Liver (tissue), 9 donors: ENCODE measurements around the gene ST3GAL4. TPM values are rescaled to one million over a fixed set of nuclear protein-coding genes. Genes with fewer than 3 reads are reported as not detected.

Source experiments
- DNase-seq: peaks from one replicate; pipeline ENCODE4 v3.0.0-alpha.2; 2017; ENCODE audit warnings: low spot score
- H3K27ac ChIP-seq, 2 donors: one replicate each; pipeline ENCODE4 v1.7.0; 2013; ENCODE audit warnings: inconsistent platforms in 2 of 2, low read length in 2 of 2, control low read depth in 1 of 2, low read depth in 1 of 2, mild to moderate bottlenecking in 1 of 2
- H3K27me3 ChIP-seq, 4 donors: one replicate each; pipeline versions ENCODE4 v1.6.1 to v1.7.0; 2013; ENCODE audit warnings: low read length in 3 of 4, inconsistent platforms in 1 of 4, mild to moderate bottlenecking in 1 of 4, moderate library complexity in 1 of 4; ENCODE audit not compliant: control insufficient read depth in 4 of 4, insufficient read depth in 4 of 4
- H3K36me3 ChIP-seq, 4 donors: one replicate each; pipeline versions ENCODE4 v1.6.1 to v1.7.0; 2013; ENCODE audit warnings: low read length in 3 of 4, mild to moderate bottlenecking in 3 of 4, low read depth in 1 of 4, moderate library complexity in 1 of 4; ENCODE audit not compliant: control insufficient read depth in 4 of 4, insufficient read depth in 3 of 4
- H3K4me1 ChIP-seq, 4 donors: one replicate each; pipeline versions ENCODE4 v1.6.1 to v1.7.0; 2013; ENCODE audit warnings: low read length in 3 of 4, mild to moderate bottlenecking in 3 of 4, moderate library complexity in 1 of 4; ENCODE audit not compliant: control insufficient read depth in 4 of 4, insufficient read depth in 4 of 4
- H3K4me3 ChIP-seq, 3 donors: one replicate each; pipeline versions ENCODE4 v1.6.1 to v1.7.0; 2013; ENCODE audit warnings: low read length in 3 of 3, control low read depth in 1 of 3, low read depth in 1 of 3, mild to moderate bottlenecking in 1 of 3
- H3K9ac ChIP-seq, 2 donors: one replicate each; pipeline ENCODE4 v1.7.0; 2013; ENCODE audit warnings: low read length in 2 of 2, mild to moderate bottlenecking in 2 of 2, moderate library complexity in 2 of 2, control low read depth in 1 of 2, low read depth in 1 of 2
- H3K9me3 ChIP-seq, 4 donors: one replicate each; pipeline versions ENCODE4 v1.6.1 to v1.7.0; 2013; ENCODE audit warnings: low read length in 3 of 4; ENCODE audit not compliant: control insufficient read depth in 4 of 4
- EGR1 ChIP-seq, 2 donors: IDR thresholded peaks; 2 replicates each; pipeline ENCODE4 v1.6.1; 2016 to 2018; ENCODE audit warnings: antibody characterized with exemption in 2 of 2, low read depth in 2 of 2
- FOXA1 ChIP-seq: IDR thresholded peaks from 2 replicates; pipeline ENCODE4 v1.6.1; 2016; ENCODE audit warnings: antibody characterized with exemption
- FOXA2 ChIP-seq: IDR thresholded peaks from 2 replicates; pipeline ENCODE4 v1.6.1; 2016; ENCODE audit warnings: antibody characterized with exemption
- GABPA ChIP-seq, 2 donors: IDR thresholded peaks in 1 of 2; conservative IDR thresholded peaks in 1 of 2; 2 replicates each; pipeline ENCODE4 v1.6.1; 2016; ENCODE audit warnings: antibody characterized with exemption in 2 of 2, mild to moderate bottlenecking in 1 of 2, moderate library complexity in 1 of 2
- HNF4A ChIP-seq, 2 donors: conservative IDR thresholded peaks; 2 replicates each; pipeline ENCODE4 v1.6.1; 2016; ENCODE audit warnings: antibody characterized with exemption in 2 of 2, mild to moderate bottlenecking in 2 of 2
- HNF4G ChIP-seq: IDR thresholded peaks from 2 replicates; pipeline ENCODE4 v1.6.1; 2016; ENCODE audit warnings: antibody characterized with exemption
- JUND ChIP-seq, 2 donors: IDR thresholded peaks; 2 replicates each; pipeline ENCODE4 v1.6.1; 2016; ENCODE audit warnings: antibody characterized with exemption in 2 of 2
- NR2F2 ChIP-seq: IDR thresholded peaks from 2 replicates; pipeline ENCODE4 v1.6.1; 2016; ENCODE audit warnings: antibody characterized with exemption
- RAD21 ChIP-seq, 2 donors: IDR thresholded peaks; 2 replicates each; pipeline ENCODE4 v1.6.1; 2016; ENCODE audit warnings: antibody characterized with exemption in 2 of 2, mild to moderate bottlenecking in 2 of 2
- RXRA ChIP-seq, 2 donors: IDR thresholded peaks; 2 replicates each; pipeline ENCODE4 v1.6.1; 2017 to 2018; ENCODE audit warnings: antibody characterized with exemption in 2 of 2, mild to moderate bottlenecking in 1 of 2
- SP1 ChIP-seq: IDR thresholded peaks from 2 replicates; pipeline ENCODE4 v1.6.1; 2018; ENCODE audit warnings: antibody characterized with exemption, mild to moderate bottlenecking
- TAF1 ChIP-seq: conservative IDR thresholded peaks from 2 replicates; pipeline ENCODE4 v1.6.1; 2016; ENCODE audit warnings: antibody characterized with exemption, mild to moderate bottlenecking
- YY1 ChIP-seq: IDR thresholded peaks from 2 replicates; pipeline ENCODE4 v1.6.1; 2016; ENCODE audit warnings: antibody characterized with exemption, mild to moderate bottlenecking
- WGBS: extraction: QIAGEN DNeasy Blood & Tissue Kit; methylation state at CpG from one replicate; pipeline ENCODE4 v1.1.7; 2013; 5-methylcytosine and 5-hydroxymethylcytosine counted together
- polyA plus RNA-seq, 2 donors: library from polyadenylated mRNA; stranded (reverse) in 1 of 2; unstranded in 1 of 2; fragments of 200-250 nt in 1 of 2; fragments of >200 nt in 1 of 2; fragmentation: Nextera tagmentation in 1 of 2; extraction: Ambion mirVana in 1 of 2; gene quantifications; one replicate each; pipeline versions ENCODE4 v1.2.1 to v1.2.3, GENCODE V29; 2013 to 2015
- total RNA-seq, 2 donors: library from RNA; depleted of rRNA; stranded (reverse); fragments of >200 nt; gene quantifications; one replicate each; pipeline ENCODE4 v1.2.3, GENCODE V29; 2014
- TF ChIP-seq, protein P1 (sequence below): IDR thresholded peaks from 2 replicates; pipeline ENCODE4 v1.6.1; 2016; ENCODE audit warnings: antibody characterized with exemption
- TF ChIP-seq, protein P2 (sequence below): fragments of 150-350 bp; IDR thresholded peaks from 2 replicates; pipeline ENCODE4 v1.5.1; 2017; ENCODE audit warnings: improper control_type of control experiment, low read depth, low read length; ENCODE audit not compliant: missing input control
- TF ChIP-seq, protein P3 (sequence below): IDR thresholded peaks from 2 replicates; pipeline ENCODE4 v1.6.1; 2016; ENCODE audit warnings: antibody characterized with exemption
- TF ChIP-seq, protein P4 (sequence below): IDR thresholded peaks from 2 replicates; pipeline ENCODE4 v1.6.1; 2016; ENCODE audit warnings: antibody characterized with exemption
- donor health status: healthy.
- donor health status: healthy.
- donor health status: healthy.
- donor health status: healthy.
- donor health status: healthy.

The ST3GAL4 gene
- total and polyA plus RNA-seq, 4 donors: 4.5 to 18.4 (median 10.6) TPM

DNA sequence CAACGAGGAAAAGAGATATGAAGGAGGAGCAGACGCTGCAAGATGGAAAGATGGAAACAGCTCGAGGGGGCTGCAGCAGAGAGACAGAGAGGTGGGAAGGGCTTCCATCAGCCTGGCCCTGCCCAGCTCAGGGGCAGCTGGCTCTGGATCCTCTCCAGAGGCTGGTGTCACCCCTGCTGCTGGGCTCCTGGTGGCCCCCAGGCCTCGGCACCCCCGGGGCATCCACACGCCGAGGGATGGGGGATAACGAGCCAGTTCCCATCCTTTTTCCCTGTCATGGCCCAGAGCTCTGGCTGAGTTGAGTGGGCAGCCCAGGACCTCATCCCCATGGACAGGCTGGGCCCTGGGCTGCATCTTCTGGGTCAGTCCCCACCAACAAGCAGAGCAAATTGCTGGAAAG, 102.3 kb downstream of the ST3GAL4 start (continued):
- TF ChIP-seq GABPA (IDR thresholded peaks at IDR 0.05 in 1 of 2, conservative IDR thresholded peaks at IDR 0.05 in 1 of 2) (no peak), FOXA1 (no peak), FOXA2 (no peak)

DNA sequence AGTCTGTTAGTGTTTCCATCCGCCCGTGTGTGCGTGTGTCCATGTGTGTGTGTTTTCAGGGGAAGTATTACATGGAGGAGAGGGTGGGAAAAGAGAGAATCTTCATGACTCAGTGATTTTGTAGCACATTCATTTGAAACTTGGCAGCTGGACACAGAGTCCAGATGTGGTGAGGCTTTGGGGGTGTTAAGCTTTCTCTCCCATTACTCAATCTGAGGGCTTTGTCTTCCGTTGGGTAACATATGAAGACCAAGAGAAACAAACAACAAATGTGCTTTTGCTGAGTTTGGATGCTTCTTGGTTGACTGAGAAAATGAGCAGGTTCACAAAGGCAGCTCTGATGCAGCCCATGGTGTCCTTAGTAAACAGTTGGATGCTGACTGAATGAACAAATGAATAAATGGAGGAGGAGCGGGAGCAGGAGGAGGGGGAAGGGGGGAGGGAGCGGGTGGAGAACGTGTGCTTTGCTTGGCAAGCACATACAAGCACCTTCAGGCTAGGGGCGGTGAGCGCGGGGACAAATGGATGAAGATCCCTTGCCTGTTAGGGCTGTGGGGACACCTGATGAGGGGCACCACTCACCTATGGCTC, 104.3 kb downstream of the ST3GAL4 start:
- H3K36me3 ChIP-seq: no peaks in the 10 kb centered on the region
- H3K27me3 ChIP-seq: no peaks in the 10 kb centered on the region
- TF ChIP-seq HNF4G (no peak), YY1 (no peak), FOXA1 (no peak), NR2F2 (no peak)
- TF ChIP-seq, protein P1, sequence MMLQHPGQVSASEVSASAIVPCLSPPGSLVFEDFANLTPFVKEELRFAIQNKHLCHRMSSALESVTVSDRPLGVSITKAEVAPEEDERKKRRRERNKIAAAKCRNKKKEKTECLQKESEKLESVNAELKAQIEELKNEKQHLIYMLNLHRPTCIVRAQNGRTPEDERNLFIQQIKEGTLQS: no peak
- TF ChIP-seq, protein P2, sequence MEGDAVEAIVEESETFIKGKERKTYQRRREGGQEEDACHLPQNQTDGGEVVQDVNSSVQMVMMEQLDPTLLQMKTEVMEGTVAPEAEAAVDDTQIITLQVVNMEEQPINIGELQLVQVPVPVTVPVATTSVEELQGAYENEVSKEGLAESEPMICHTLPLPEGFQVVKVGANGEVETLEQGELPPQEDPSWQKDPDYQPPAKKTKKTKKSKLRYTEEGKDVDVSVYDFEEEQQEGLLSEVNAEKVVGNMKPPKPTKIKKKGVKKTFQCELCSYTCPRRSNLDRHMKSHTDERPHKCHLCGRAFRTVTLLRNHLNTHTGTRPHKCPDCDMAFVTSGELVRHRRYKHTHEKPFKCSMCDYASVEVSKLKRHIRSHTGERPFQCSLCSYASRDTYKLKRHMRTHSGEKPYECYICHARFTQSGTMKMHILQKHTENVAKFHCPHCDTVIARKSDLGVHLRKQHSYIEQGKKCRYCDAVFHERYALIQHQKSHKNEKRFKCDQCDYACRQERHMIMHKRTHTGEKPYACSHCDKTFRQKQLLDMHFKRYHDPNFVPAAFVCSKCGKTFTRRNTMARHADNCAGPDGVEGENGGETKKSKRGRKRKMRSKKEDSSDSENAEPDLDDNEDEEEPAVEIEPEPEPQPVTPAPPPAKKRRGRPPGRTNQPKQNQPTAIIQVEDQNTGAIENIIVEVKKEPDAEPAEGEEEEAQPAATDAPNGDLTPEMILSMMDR: no peak
- H3K27ac ChIP-seq: no peak overlapping the region
- no peaks in the 10 kb centered on the region for H3K4me1 ChIP-seq
- DNase-seq: no peak
- 78% methylated on average over 10 of the region's 10 CpGs for WGBS
- H3K4me3 ChIP-seq: no peak overlapping the region
- H3K9me3 ChIP-seq: no peaks in the 10 kb centered on the region
- no peak overlapping the region for H3K9ac ChIP-seq

DNA sequence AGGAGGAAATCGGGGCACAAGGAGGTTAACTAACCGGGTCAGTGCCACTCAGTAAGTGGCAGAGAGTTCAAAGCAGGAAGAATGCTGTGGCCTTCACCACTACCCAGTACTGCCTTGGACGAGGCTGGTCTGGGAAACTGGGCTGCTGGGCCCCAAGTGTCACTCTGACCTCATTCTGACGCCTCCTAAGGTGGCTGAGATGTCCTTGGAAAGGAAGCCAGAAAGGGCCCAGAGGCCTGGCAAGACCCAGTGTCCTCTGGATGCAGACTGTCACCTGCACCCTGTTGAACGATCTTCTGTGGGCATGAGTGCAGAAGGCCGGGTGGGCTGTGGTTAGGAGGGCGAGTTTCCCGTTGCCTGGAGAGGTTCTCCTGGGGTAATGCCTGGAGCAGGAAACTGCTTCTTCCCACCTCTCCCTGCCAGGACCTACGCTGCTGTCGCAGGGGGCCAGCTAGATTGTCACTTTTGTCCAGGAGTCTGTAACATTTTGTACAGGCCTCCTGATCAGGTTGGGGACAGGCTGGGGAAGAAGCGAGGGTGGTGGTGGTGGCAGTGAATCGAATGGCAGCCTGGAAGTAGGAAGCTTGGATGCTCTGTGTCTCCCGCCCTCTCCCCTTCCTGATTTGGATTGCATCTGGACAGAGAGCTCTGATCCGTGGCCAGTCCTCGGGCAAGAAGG, 105.1 kb downstream of the ST3GAL4 start:
- 84% methylated on average over 15 of the region's 15 CpGs for WGBS
- TF ChIP-seq, protein P2: no peak
- TF ChIP-seq, protein P3, sequence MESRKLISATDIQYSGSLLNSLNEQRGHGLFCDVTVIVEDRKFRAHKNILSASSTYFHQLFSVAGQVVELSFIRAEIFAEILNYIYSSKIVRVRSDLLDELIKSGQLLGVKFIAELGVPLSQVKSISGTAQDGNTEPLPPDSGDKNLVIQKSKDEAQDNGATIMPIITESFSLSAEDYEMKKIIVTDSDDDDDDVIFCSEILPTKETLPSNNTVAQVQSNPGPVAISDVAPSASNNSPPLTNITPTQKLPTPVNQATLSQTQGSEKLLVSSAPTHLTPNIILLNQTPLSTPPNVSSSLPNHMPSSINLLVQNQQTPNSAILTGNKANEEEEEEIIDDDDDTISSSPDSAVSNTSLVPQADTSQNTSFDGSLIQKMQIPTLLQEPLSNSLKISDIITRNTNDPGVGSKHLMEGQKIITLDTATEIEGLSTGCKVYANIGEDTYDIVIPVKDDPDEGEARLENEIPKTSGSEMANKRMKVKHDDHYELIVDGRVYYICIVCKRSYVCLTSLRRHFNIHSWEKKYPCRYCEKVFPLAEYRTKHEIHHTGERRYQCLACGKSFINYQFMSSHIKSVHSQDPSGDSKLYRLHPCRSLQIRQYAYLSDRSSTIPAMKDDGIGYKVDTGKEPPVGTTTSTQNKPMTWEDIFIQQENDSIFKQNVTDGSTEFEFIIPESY: no peak
- TF ChIP-seq EGR1 (IDR thresholded peaks at IDR 0.05; ENCODE audit: low read depth in 2 of 2) (no peak), FOXA1 (no peak), RXRA (IDR thresholded peaks at IDR 0.05) (no peak), TAF1 (no peak), NR2F2 (no peak), RAD21 (IDR thresholded peaks at IDR 0.05) (no peak), JUND (IDR thresholded peaks at IDR 0.05) (no peak), FOXA2 (no peak), SP1 (no peak), HNF4A (conservative IDR thresholded peaks at IDR 0.05) (no peak), YY1 (no peak)
- TF ChIP-seq, protein P1: no peak
- TF ChIP-seq, protein P4, sequence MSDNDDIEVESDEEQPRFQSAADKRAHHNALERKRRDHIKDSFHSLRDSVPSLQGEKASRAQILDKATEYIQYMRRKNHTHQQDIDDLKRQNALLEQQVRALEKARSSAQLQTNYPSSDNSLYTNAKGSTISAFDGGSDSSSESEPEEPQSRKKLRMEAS: no peak

More for the DNA sequence above, 105.1 kb downstream of the ST3GAL4 start:
- Histone ChIP-seq H3K9ac (no peak overlapping the region), H3K27me3 (no peaks in the 10 kb centered on the region), H3K4me3 (no peak overlapping the region), H3K9me3 (no peaks in the 10 kb centered on the region), H3K4me1 (peaks cover 0 to 3% (median 0%) of the 10 kb centered on the region in 4 donors), H3K27ac (no peak overlapping the region), H3K36me3 (no peaks in the 10 kb centered on the region)
- no peak for DNase-seq
